Nephron (organoid): ENCODE measurements around the gene SIX1.
A peak's percentile ranks its signal among the peaks of the same experiment; 100 is the strongest.

ENCODE experiments used
- H3K27ac Mint-ChIP-seq, 3 experiments: 2 replicates each; pipeline ENCODE4 v1.8.0; 2020; ENCODE audit warnings: mixed read lengths in 3 of 3, mild to moderate bottlenecking in 2 of 3, moderate library complexity in 1 of 3
- H3K27me3 Mint-ChIP-seq: 2 replicates; pipeline ENCODE4 v1.8.0; 2021; ENCODE audit warnings: low read depth, mild to moderate bottlenecking, moderate library complexity, mixed read lengths
- H3K36me3 Mint-ChIP-seq: 2 replicates; pipeline ENCODE4 v1.8.0; 2020; ENCODE audit warnings: low read depth, mixed read lengths
- H3K4me1 Mint-ChIP-seq: 2 replicates; pipeline ENCODE4 v1.8.0; 2020; ENCODE audit warnings: mixed read lengths
- H3K4me3 Mint-ChIP-seq, 3 experiments: 2 replicates each; pipeline ENCODE4 v1.8.0; 2020; ENCODE audit warnings: mild to moderate bottlenecking in 3 of 3, mixed read lengths in 3 of 3, moderate library complexity in 2 of 3
- H3K9me3 Mint-ChIP-seq: 2 replicates; pipeline ENCODE4 v1.8.0; 2020; ENCODE audit warnings: mixed read lengths
- TF ChIP-seq, protein P1 (sequence below), 3 experiments: fragments of 200-600 bp; sonication (generic); IDR thresholded peaks; one replicate each; pipeline ENCODE4 v1.5.0; 2021; ENCODE audit warnings: antibody characterized with exemption in 3 of 3; ENCODE audit not compliant: unreplicated experiment in 3 of 3

Gene SIX1

GRCh38 chr14:60599727-60600126, 49.5 kb downstream of the SIX1 start:
- TF ChIP-seq, protein P1, sequence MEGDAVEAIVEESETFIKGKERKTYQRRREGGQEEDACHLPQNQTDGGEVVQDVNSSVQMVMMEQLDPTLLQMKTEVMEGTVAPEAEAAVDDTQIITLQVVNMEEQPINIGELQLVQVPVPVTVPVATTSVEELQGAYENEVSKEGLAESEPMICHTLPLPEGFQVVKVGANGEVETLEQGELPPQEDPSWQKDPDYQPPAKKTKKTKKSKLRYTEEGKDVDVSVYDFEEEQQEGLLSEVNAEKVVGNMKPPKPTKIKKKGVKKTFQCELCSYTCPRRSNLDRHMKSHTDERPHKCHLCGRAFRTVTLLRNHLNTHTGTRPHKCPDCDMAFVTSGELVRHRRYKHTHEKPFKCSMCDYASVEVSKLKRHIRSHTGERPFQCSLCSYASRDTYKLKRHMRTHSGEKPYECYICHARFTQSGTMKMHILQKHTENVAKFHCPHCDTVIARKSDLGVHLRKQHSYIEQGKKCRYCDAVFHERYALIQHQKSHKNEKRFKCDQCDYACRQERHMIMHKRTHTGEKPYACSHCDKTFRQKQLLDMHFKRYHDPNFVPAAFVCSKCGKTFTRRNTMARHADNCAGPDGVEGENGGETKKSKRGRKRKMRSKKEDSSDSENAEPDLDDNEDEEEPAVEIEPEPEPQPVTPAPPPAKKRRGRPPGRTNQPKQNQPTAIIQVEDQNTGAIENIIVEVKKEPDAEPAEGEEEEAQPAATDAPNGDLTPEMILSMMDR (IDR thresholded peaks at IDR 0.05; ENCODE audit: unreplicated experiment in 3 of 3): no peak

GRCh38 chr14:60596139-60596538, 53.1 kb downstream of the SIX1 start:
- no peak overlapping the region for H3K4me3 Mint-ChIP-seq
- no peaks in the 10 kb centered on the region for H3K9me3 Mint-ChIP-seq
- H3K27me3 Mint-ChIP-seq: peaks cover 4% of the 10 kb centered on the region
- H3K36me3 Mint-ChIP-seq: no peaks in the 10 kb centered on the region
- no peak overlapping the region for H3K27ac Mint-ChIP-seq
- TF ChIP-seq, protein P1 (IDR thresholded peaks at IDR 0.05; ENCODE audit: unreplicated experiment in 3 of 3): no peak
- peaks cover 26% of the 10 kb centered on the region for H3K4me1 Mint-ChIP-seq

More at GRCh38 chr14:60599727-60600126, 49.5 kb downstream of the SIX1 start:
- Mint-ChIP-seq H3K36me3 (no peaks in the 10 kb centered on the region), H3K4me3 (no peak overlapping the region), H3K27ac (peak overlapping the region in 1 of 3 experiments; percentile 26), H3K27me3 (no peaks in the 10 kb centered on the region), H3K4me1 (peaks cover 30% of the 10 kb centered on the region), H3K9me3 (no peaks in the 10 kb centered on the region)

DNA sequence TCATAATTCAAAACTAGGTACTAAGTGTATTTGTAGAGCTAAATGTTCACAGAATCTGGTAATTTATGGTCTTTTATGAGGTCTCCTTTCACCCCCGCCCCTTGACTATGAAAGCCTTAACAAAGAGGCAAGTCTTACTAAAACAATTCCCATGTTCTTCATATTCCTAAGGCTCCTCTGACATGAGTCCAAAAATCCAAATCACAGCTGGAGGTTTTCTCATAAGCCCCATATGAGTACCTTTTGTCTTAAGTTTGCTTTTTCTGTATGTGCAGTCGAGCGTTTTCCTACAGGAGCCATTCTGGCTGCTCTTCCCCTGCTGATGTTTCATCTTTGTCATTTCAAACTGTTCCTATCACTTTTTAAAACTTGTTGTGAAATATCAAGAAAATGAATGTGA, 55.2 kb downstream of the SIX1 start:
- Mint-ChIP-seq H3K27ac (peak overlapping the region; percentile 55 to 87 (median 82)), H3K9me3 (no peaks in the 10 kb centered on the region), H3K4me1 (peaks cover 23% of the 10 kb centered on the region)

More for the DNA sequence above, 55.2 kb downstream of the SIX1 start:
- Mint-ChIP-seq H3K4me3 (no peak overlapping the region), H3K36me3 (no peaks in the 10 kb centered on the region), H3K27me3 (peaks cover 4% of the 10 kb centered on the region)
- TF ChIP-seq, protein P1 (IDR thresholded peaks at IDR 0.05; ENCODE audit: unreplicated experiment in 3 of 3): no peak
